H1 (cell line): ENCODE results near the gene ADGRA3. TPM values are rescaled to one million over a fixed set of nuclear protein-coding genes. Genes with fewer than 3 reads are reported as not detected.

Source experiments
- BACH1 ChIP-seq: IDR thresholded peaks from 2 replicates; pipeline ENCODE4 v1.6.1; 2012; ENCODE audit warnings: low read length, improper control_type of control experiment
- EGR1 ChIP-seq: IDR thresholded peaks from 2 replicates; pipeline ENCODE4 v1.6.1; 2011; ENCODE audit warnings: low read depth, low read length, borderline replicate concordance
- EZH2 ChIP-seq: fragments of 200-600 bp; sonication (generic); IDR thresholded peaks from 2 replicates; pipeline ENCODE4 v1.7.1; 2012; ENCODE audit warnings: low read depth, mild to moderate bottlenecking, moderate library complexity, low read length, inconsistent platforms; ENCODE audit not compliant: severe bottlenecking
- KDM5A ChIP-seq: fragments of 200-600 bp; IDR thresholded peaks from 2 replicates; pipeline ENCODE4 v1.7.1; 2012; ENCODE audit warnings: mild to moderate bottlenecking, low read length, inconsistent platforms, mixed read lengths
- SIX5 ChIP-seq: IDR thresholded peaks from 2 replicates; pipeline ENCODE4 v1.6.1; 2011; ENCODE audit warnings: mild to moderate bottlenecking, low read depth, low read length
- SRF ChIP-seq: IDR thresholded peaks from 2 replicates; pipeline ENCODE4 v1.6.1; 2011; ENCODE audit warnings: mild to moderate bottlenecking, low read depth, low read length, moderate library complexity
- polyA plus RNA-seq, 7 experiments: library from polyadenylated mRNA; depleted of rRNA in 3 of 7; stranded (reverse) in 5 of 7; unstranded in 2 of 7; fragments of >200 nt in 5 of 7; fragments of 200-250 nt in 2 of 7; gene quantifications; 1 replicate in 5 of 7; 2 replicates in 1 of 7; 4 replicates in 1 of 7; pipeline versions ENCODE4 v1.2.1 to v1.2.3, GENCODE V29; 2011 to 2013; ENCODE audit warnings: missing spikeins in 2 of 7, mixed read lengths in 2 of 7
- total RNA-seq: library from RNA; stranded (reverse); fragmentation: NEBNext Ultra II Directional; extraction: Animal tissue kit (Norgen Biotek cat#: 25700); gene quantifications from 2 replicates; pipeline ENCODE4 v1.2.1, GENCODE V29; 2021
- TF ChIP-seq, protein P1 (sequence below): IDR thresholded peaks from 2 replicates; pipeline ENCODE4 v1.6.1; 2012; ENCODE audit warnings: inconsistent platforms

Gene ADGRA3
- total and polyA plus RNA-seq, 2 of the 8 experiments (the other 6 are each of a cell fraction or from before 2014, with no cell fraction given), result 31.5 to 63.0 TPM

DNA sequence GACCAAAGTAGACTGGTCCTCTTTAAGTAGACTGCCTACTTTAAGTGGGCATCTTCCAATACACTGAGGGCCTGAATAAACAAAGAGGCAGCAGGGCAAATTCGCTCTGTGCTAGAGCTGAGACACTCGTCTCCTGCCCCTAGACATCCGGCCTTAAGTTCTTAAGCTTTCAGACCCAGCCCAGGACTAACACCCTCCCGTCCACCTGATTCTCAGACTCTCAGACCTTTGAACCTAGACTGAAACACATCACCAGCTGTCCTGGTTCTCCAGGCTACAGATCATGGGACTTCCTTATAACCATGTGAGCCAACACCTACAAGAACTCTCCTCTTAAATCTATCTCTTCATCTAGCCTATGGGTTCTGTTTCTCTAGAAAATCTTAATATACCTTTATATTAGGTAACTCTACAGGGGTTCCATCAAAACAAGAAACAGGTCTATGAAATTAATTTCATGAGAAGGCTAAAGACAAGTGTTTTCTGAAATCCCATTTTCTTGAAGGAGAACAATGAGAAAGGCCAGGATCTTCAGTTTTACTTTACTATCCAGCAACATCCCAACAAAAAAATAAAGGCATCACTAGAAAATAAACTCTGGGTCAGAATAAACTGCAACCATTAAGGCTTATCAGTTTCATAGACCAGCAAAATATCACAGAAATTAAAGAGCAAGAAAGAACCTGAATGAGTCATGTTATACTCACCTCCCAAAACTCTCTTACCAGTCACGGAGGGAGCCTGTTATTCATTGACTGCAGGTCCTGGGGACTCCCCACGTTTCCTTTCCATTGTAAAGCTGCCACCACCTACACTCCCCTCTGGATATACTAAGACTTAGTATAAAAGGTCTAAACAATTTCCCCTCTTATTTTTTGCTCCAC lies 14.8 kb downstream of the ADGRA3 start (continued):
- no peak for TF ChIP-seq SIX5
- TF ChIP-seq EGR1, result no peak
- no peak for TF ChIP-seq BACH1
- TF ChIP-seq KDM5A, result no peak
- no peak for TF ChIP-seq EZH2
- TF ChIP-seq, protein P1, sequence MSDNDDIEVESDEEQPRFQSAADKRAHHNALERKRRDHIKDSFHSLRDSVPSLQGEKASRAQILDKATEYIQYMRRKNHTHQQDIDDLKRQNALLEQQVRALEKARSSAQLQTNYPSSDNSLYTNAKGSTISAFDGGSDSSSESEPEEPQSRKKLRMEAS, result no peak
- no peak for TF ChIP-seq SRF
- TF ChIP-seq, all 59 proteins: peak for 0
